Mesothelial cell of epicardium (in vitro differentiated cells): Measurements from ENCODE around the gene NUMA1. TPM values are rescaled to one million over a fixed set of nuclear protein-coding genes. Genes with fewer than 3 reads are reported as not detected.

Source experiments
- DNase-seq, 2 experiments: peaks; one replicate each; pipeline ENCODE4 v3.0.0; 2021; ENCODE audit warnings: low spot score in 2 of 2; ENCODE audit not compliant: unreplicated experiment in 2 of 2
- H3K27ac Mint-ChIP-seq: 2 replicates; pipeline ENCODE4 v1.8.0; 2021; ENCODE audit warnings: mixed read lengths
- H3K27me3 Mint-ChIP-seq: 2 replicates; pipeline ENCODE4 v1.8.0; 2021; ENCODE audit warnings: low read depth, mixed read lengths
- H3K36me3 Mint-ChIP-seq: 2 replicates; pipeline ENCODE4 v1.8.0; 2021; ENCODE audit warnings: mixed read lengths
- H3K4me1 Mint-ChIP-seq: 2 replicates; pipeline ENCODE4 v1.8.0; 2021; ENCODE audit warnings: mixed read lengths
- H3K4me3 Mint-ChIP-seq: 2 replicates; pipeline ENCODE4 v1.8.0; 2021; ENCODE audit warnings: mild to moderate bottlenecking, moderate library complexity, mixed read lengths
- H3K9me3 Mint-ChIP-seq: 2 replicates; pipeline ENCODE4 v1.8.0; 2021; ENCODE audit warnings: mixed read lengths
- CTCF ChIP-seq: fragments of 200-600 bp; sonication (generic); IDR thresholded peaks from one replicate; pipeline ENCODE4 v1.5.0; 2021; ENCODE audit warnings: antibody characterized with exemption; ENCODE audit not compliant: unreplicated experiment
- microRNA-seq: library from miRNA; unstranded; fragments of <30 nt; microRNA quantifications from one replicate; pipeline ENCODE4 v1.2.0, GENCODE V29; 2021; ENCODE audit warnings: inconsistent platforms, mixed read lengths
- total RNA-seq: library from RNA; stranded (reverse); gene quantifications from 3 replicates; pipeline ENCODE4 v1.2.1, GENCODE V29; 2021

The NUMA1 gene
- total RNA-seq, 1 donor from 2014 or later, result 334 TPM

DNA sequence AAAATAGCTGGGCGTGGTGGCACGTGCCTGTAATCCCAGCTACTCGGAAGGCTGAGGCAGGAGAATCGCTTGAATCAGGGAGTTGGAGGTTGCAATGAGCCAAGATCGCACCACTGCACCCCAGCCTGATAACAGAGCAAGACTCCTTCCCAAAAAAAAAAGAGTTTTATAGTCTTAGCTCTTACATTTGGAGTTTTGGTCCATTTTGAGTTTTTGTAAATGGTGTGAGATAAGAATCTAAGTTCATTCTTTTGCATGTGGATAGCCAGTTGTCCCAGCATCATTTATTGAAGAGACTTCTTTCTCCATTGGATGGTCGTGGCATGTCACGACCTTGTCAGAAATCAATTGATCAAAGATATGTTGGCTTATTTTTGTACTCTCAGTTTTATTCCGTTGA, 116.9 kb downstream of the NUMA1 start:
- no peak for DNase-seq
- peaks cover 38% of the 10 kb centered on the region for H3K36me3 Mint-ChIP-seq
- TF ChIP-seq CTCF, result no peak
- H3K27me3 Mint-ChIP-seq, result no peaks in the 10 kb centered on the region
- no peak overlapping the region for H3K4me3 Mint-ChIP-seq
- H3K9me3 Mint-ChIP-seq, result peaks cover 6% of the 10 kb centered on the region
- H3K27ac Mint-ChIP-seq, result no peak overlapping the region
- H3K4me1 Mint-ChIP-seq, result no peaks in the 10 kb centered on the region

- Mint-ChIP-seq H3K4me3 (no peak overlapping the region), H3K27ac (no peak overlapping the region)
Measured at GRCh38 chr11:71962428-71963038, 117.8 kb downstream of the NUMA1 start.

DNA sequence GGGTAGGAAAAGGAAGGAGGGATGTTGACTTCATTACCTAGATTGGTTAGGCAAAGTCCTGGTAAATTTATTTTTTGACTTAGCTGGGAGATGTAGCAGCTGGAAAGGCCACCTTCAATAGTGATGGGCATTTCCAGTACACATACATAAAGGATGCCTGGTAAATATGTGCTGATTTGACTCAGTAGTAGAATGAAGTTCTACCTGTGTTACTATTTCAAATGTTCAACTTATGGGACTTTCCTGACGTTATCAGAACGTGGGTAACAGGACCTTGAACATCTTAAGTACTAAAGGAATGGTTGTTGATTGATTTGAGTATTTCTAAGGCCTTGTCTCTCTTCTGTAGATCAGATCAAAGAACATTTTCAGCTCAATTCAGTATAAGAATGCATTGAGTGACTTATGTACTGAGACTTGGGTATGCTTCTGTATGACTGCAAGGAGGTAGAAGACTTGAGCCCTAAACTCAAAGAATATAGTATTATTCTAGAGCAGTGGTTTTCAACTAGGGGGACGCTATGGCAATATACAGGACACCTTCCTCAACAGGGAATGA, 124.4 kb downstream of the NUMA1 start:
- peaks cover 12% of the 10 kb centered on the region for H3K36me3 Mint-ChIP-seq
- H3K9me3 Mint-ChIP-seq, result peaks cover 3% of the 10 kb centered on the region

More at GRCh38 chr11:71962428-71963038, 117.8 kb downstream of the NUMA1 start:
- no peak for TF ChIP-seq CTCF
- Mint-ChIP-seq H3K4me1 (no peaks in the 10 kb centered on the region), H3K9me3 (peaks cover 6% of the 10 kb centered on the region), H3K36me3 (peaks cover 37% of the 10 kb centered on the region), H3K27me3 (no peaks in the 10 kb centered on the region)
- DNase-seq, result no peak

More for the DNA sequence above, 124.4 kb downstream of the NUMA1 start:
- Mint-ChIP-seq H3K4me3 (no peak overlapping the region), H3K27me3 (no peaks in the 10 kb centered on the region), H3K27ac (no peak overlapping the region), H3K4me1 (no peaks in the 10 kb centered on the region)
- no peak for DNase-seq
- no peak for TF ChIP-seq CTCF

Small RNA genes within 50 kb of the gene (microRNA-seq; reads per million reads assigned to microRNA genes)
- gene MIR3165, result not detected

Other genes with a start within 250 kb of the NUMA1 start
- not detected in 3 replicates for gene DEFB108B, start 247.3 kb downstream of the NUMA1 start, total RNA-seq
- gene DEFB131B, start 202.1 kb downstream of the NUMA1 start, total RNA-seq, result not detected in 3 replicates
- gene XNDC1N, start 151.9 kb downstream of the NUMA1 start, total RNA-seq, result 14.3 to 16.8 TPM (median 14.6 TPM) in 3 replicates
- 48.3 to 55.4 TPM (median 52.2 TPM) in 3 replicates for gene RNF121, start 151.5 kb downstream of the NUMA1 start, total RNA-seq
- 18.4 to 20.9 TPM (median 18.6 TPM) in 3 replicates for gene IL18BP, start 81.6 kb downstream of the NUMA1 start, total RNA-seq
- 3.0 to 5.2 TPM (median 4.3 TPM) in 3 replicates for gene LRRC51, start 308 bp upstream of the NUMA1 start, total RNA-seq
- gene LAMTOR1, start 22.8 kb upstream of the NUMA1 start, total RNA-seq, result 69.1 to 76.5 TPM (median 74.2 TPM) in 3 replicates
- not detected in 3 replicates for gene TOMT, start 25.4 kb upstream of the NUMA1 start, total RNA-seq
- 39.3 to 39.5 TPM (median 39.4 TPM) in 3 replicates for gene ANAPC15, start 32.2 kb upstream of the NUMA1 start, total RNA-seq
- gene FOLR3, start 55.2 kb upstream of the NUMA1 start, total RNA-seq, result not detected in 3 replicates
- 0.44 to 1.0 TPM (median 0.47 TPM) in 3 replicates for gene FOLR1, start 111.6 kb upstream of the NUMA1 start, total RNA-seq
- gene FOLR2, start 136.3 kb upstream of the NUMA1 start, total RNA-seq, result not detected in 3 replicates
- gene INPPL1, start 144.2 kb upstream of the NUMA1 start, total RNA-seq, result 279 to 299 TPM (median 289 TPM) in 3 replicates
- gene PHOX2A, start 163.6 kb upstream of the NUMA1 start, total RNA-seq, result not detected in 3 replicates